ENCODE results near the gene PSD4. TPM values are rescaled to one million over a fixed set of nuclear protein-coding genes. Genes with fewer than 3 reads are reported as not detected.

The PSD4 gene
- total RNA-seq, 1 experiment from 2014 or later: 0.60 TPM

DNA sequence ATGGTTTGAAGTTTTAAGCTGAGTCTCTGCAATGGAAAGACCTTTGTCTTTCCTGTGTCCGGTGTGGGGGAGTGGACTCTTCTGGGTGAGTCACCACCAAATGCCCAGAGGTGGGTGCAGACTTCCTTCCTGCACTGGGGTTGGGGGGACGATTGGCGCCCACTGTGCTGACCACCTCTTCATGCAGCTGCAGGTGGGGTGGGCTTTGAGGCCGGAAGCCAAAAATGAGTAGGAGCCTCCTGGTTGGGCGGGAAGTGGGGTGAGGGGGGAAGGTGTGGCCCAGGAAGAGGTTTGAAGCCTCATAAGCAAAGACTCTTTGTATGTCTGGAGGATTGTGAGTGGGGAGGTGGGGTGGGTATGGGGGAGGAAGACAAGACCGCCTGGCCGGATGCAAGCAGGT is 77.3 kb downstream of the PSD4 start:
- no peaks in the 10 kb centered on the region for H3K27me3 ChIP-seq (replicated peaks; ENCODE audit: insufficient read depth, low read depth, low read length, poor library complexity)
- peaks cover 3% of the 10 kb centered on the region for H3K36me3 ChIP-seq (ENCODE audit: insufficient read depth, low read length, poor library complexity, severe bottlenecking)
- no peak for DNase-seq (ENCODE audit: low spot score)

DNA sequence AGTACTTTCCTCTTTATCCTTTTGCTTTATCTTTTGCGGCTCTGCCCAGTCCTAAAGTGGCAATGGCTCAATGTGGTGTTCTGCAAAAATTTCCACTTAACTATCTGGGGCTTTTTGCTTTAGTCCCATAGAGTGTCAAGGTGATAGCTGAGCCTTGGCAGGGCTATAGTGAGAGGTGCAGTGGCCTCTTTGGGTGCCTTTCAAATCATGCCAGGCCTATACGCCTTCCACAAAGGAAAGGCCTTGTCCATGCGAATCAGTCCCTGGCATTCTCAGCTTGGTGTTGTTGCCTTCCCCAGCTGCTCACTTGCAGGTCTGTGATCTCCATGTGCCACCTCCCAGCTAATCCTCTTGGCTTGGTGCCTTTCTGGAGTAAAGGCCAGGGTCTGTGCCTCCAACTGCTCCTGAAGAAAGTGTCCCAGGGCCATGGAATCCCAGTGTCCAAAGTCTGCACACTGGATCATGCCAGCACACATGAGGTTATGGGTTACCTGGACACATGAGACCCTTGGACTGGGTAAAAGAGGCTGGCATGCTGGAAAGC is 78.3 kb downstream of the PSD4 start:
- H3K4me1 ChIP-seq (ENCODE audit: insufficient read depth, low read length, poor library complexity, severe bottlenecking): no peaks in the 10 kb centered on the region
- H3K27ac ChIP-seq (ENCODE audit: low read depth, low read length, poor library complexity, severe bottlenecking): no peak overlapping the region
- TF ChIP-seq EZH2 (IDR thresholded peaks at IDR 0.05; ENCODE audit: borderline replicate concordance, low read depth, low read length, poor library complexity, severe bottlenecking): no peak
- TF ChIP-seq, protein P1, sequence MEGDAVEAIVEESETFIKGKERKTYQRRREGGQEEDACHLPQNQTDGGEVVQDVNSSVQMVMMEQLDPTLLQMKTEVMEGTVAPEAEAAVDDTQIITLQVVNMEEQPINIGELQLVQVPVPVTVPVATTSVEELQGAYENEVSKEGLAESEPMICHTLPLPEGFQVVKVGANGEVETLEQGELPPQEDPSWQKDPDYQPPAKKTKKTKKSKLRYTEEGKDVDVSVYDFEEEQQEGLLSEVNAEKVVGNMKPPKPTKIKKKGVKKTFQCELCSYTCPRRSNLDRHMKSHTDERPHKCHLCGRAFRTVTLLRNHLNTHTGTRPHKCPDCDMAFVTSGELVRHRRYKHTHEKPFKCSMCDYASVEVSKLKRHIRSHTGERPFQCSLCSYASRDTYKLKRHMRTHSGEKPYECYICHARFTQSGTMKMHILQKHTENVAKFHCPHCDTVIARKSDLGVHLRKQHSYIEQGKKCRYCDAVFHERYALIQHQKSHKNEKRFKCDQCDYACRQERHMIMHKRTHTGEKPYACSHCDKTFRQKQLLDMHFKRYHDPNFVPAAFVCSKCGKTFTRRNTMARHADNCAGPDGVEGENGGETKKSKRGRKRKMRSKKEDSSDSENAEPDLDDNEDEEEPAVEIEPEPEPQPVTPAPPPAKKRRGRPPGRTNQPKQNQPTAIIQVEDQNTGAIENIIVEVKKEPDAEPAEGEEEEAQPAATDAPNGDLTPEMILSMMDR (conservative IDR thresholded peaks at IDR 0.05; ENCODE audit: low read depth, low read length): no peak
- intact Hi-C loops (cut with micrococcal nuclease; ENCODE audit: unreplicated experiment): no loop called here
- POLR2A ChIA-PET (ENCODE audit: low non-redundant PET): no interaction called here
- CTCF ChIA-PET: no interaction called here
- DNase-seq (ENCODE audit: low spot score): no peak
- H3K9me3 ChIP-seq (ENCODE audit: low read depth, low read length, poor library complexity, severe bottlenecking): no peaks in the 10 kb centered on the region
- no peak overlapping the region for H3K4me3 ChIP-seq (ENCODE audit: low read depth, low read length, poor library complexity, severe bottlenecking)
- H3K27me3 ChIP-seq (replicated peaks; ENCODE audit: insufficient read depth, low read depth, low read length, poor library complexity): no peaks in the 10 kb centered on the region
- H3K36me3 ChIP-seq (ENCODE audit: insufficient read depth, low read length, poor library complexity, severe bottlenecking): peaks cover 4% of the 10 kb centered on the region
- no TSS peak for BruUV-seq (replicated peaks)

More for the DNA sequence above, 77.3 kb downstream of the PSD4 start:
- no peaks in the 10 kb centered on the region for H3K9me3 ChIP-seq (ENCODE audit: low read depth, low read length, poor library complexity, severe bottlenecking)
- intact Hi-C loops (cut with micrococcal nuclease; ENCODE audit: unreplicated experiment): no loop called here
- ChIA-PET POLR2A (ENCODE audit: low non-redundant PET) (no interaction called here), CTCF (interaction anchor here (0.5 kb wide), 1 partner anchor 441 kb away, joined by 3 read pairs; no protein-coding TSS in a partner anchor)
- H3K27ac ChIP-seq (ENCODE audit: low read depth, low read length, poor library complexity, severe bottlenecking): no peak overlapping the region
- no peaks in the 10 kb centered on the region for H3K4me1 ChIP-seq (ENCODE audit: insufficient read depth, low read length, poor library complexity, severe bottlenecking)
- BruUV-seq (replicated peaks): no TSS peak
- H3K4me3 ChIP-seq (ENCODE audit: low read depth, low read length, poor library complexity, severe bottlenecking): no peak overlapping the region
- TF ChIP-seq, protein P1 (conservative IDR thresholded peaks at IDR 0.05; ENCODE audit: low read depth, low read length): no peak
- TF ChIP-seq EZH2 (IDR thresholded peaks at IDR 0.05; ENCODE audit: borderline replicate concordance, low read depth, low read length, poor library complexity, severe bottlenecking): no peak

DNA sequence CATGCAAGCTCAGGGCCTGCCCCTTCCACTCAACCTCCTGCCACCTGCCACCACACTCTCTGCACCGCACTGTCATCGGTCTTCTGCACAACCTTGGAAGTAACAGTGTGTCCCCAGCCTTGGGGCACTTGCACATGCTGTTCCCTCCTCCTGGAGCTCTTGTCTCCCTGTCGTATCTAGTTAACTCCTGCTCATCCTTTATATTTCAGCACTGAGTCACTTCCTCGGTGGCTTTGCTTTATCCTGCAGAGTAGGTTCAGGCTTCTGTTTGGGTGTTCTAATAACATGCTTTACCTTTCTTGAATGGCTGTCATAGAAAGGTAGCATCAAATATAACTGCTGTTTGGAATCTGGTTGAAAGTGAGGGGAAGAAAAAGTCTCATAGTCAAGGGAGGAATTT is 79.7 kb downstream of the PSD4 start:
- H3K36me3 ChIP-seq (ENCODE audit: insufficient read depth, low read length, poor library complexity, severe bottlenecking): peaks cover 6% of the 10 kb centered on the region
- ChIA-PET CTCF (no interaction called here), POLR2A (ENCODE audit: low non-redundant PET) (no interaction called here)
- no peak for TF ChIP-seq EZH2 (IDR thresholded peaks at IDR 0.05; ENCODE audit: borderline replicate concordance, low read depth, low read length, poor library complexity, severe bottlenecking)
- TF ChIP-seq, protein P1 (conservative IDR thresholded peaks at IDR 0.05; ENCODE audit: low read depth, low read length): no peak
- intact Hi-C loops (cut with micrococcal nuclease; ENCODE audit: unreplicated experiment): no loop called here
- no peaks in the 10 kb centered on the region for H3K27me3 ChIP-seq (replicated peaks; ENCODE audit: insufficient read depth, low read depth, low read length, poor library complexity)
- DNase-seq (ENCODE audit: low spot score): no peak
- no peak overlapping the region for H3K4me3 ChIP-seq (ENCODE audit: low read depth, low read length, poor library complexity, severe bottlenecking)
- no peaks in the 10 kb centered on the region for H3K9me3 ChIP-seq (ENCODE audit: low read depth, low read length, poor library complexity, severe bottlenecking)
- BruUV-seq (replicated peaks): no TSS peak
- no peaks in the 10 kb centered on the region for H3K4me1 ChIP-seq (ENCODE audit: insufficient read depth, low read length, poor library complexity, severe bottlenecking)
- H3K27ac ChIP-seq (ENCODE audit: low read depth, low read length, poor library complexity, severe bottlenecking): no peak overlapping the region
